HCT116 (cell line): ENCODE results near the gene EIPR1. TPM values are rescaled to one million over a fixed set of nuclear protein-coding genes. Genes with fewer than 3 reads are reported as not detected.

Source experiments
- ATAC-seq: fragments of 200-7000 bp; cut with Tn5 transposase; 2 replicates; pipeline ENCODE4 v1.9.1; 2020; ENCODE audit warnings: mild to moderate bottlenecking, moderate library complexity
- BruUV-seq: library from RNA; stranded (reverse); fragments of 400-500 nt; replicated peaks from 2 replicates; lab custom pipeline; 2021; lab: Mats Ljungman, UMichigan
- CTCF ChIA-PET: fragments of 300-600 bp; sonication (Branson Sonifier 250); formaldehyde crosslinking; loops from one replicate; lab custom pipeline; 2021; ENCODE audit warnings: antibody characterized with exemption; lab: Charles Lee
- POLR2A ChIA-PET: fragments of 300-600, 350-600 bp; sonication (Branson Sonifier 250); formaldehyde crosslinking; loops from one replicate; lab custom pipeline; 2021; ENCODE audit warnings: antibody characterized with exemption; lab: Charles Lee
- RAD21 ChIA-PET, 2 experiments: fragments of 300-600 bp; sonication (Branson Sonifier 250); formaldehyde crosslinking; loops; one replicate each; lab custom pipeline; 2023; ENCODE audit warnings: low total read pairs in 2 of 2; ENCODE audit not compliant: uncharacterized antibody in 2 of 2, unreplicated experiment in 2 of 2, low non-redundant PET in 1 of 2; lab: Charles Lee
- DNase-seq: peaks from one replicate; pipeline ENCODE4 v3.0.0-alpha.2; 2010; ENCODE audit warnings: low read depth, low spot score
- H2AFZ ChIP-seq: fragments of 200-600 bp; shearing (Covaris generic), sonication (generic); 2 replicates; pipeline ENCODE4 v1.6.1; 2017; ENCODE audit warnings: low read depth, mixed run types, mixed read lengths, antibody characterized with exemption, low read length; ENCODE audit not compliant: poor library complexity, severe bottlenecking
- H3K27ac ChIP-seq: 2 replicates; pipeline ENCODE4 v1.5.1; 2012; ENCODE audit warnings: low read depth, low read length
- H3K27me3 ChIP-seq: fragments of 200-600 bp; sonication (generic); 2 replicates; pipeline ENCODE4 v1.6.1; 2016; ENCODE audit warnings: mixed run types, low read length, mixed read lengths; ENCODE audit not compliant: insufficient read depth
- H3K36me3 ChIP-seq, 2 experiments: fragments of 200-500 bp in 1 of 2; fragments of 200-600 bp in 1 of 2; sonication (Bioruptor generic) in 1 of 2; sonication (generic) in 1 of 2; 2 replicates each; pipeline versions ENCODE4 v1.5.1 to v1.6.1; 2014 to 2016; ENCODE audit warnings: low read length in 2 of 2, inconsistent platforms in 1 of 2, mixed read lengths in 1 of 2, mixed run types in 1 of 2; ENCODE audit not compliant: insufficient read depth in 2 of 2, control insufficient read depth in 1 of 2
- H3K4me1 ChIP-seq, 2 experiments: fragments of 200-600 bp in 1 of 2; sonication (generic) in 1 of 2; 2 replicates each; pipeline versions ENCODE4 v1.5.1 to v1.6.1; 2012 to 2017; ENCODE audit warnings: low read length in 2 of 2, inconsistent platforms in 1 of 2, mild to moderate bottlenecking in 1 of 2, mixed read lengths in 1 of 2, mixed run types in 1 of 2, moderate library complexity in 1 of 2; ENCODE audit not compliant: insufficient read depth in 2 of 2, control insufficient read depth in 1 of 2
- H3K4me2 ChIP-seq: fragments of 200-600 bp; sonication (generic); 2 replicates; pipeline ENCODE4 v1.6.1; 2017; ENCODE audit warnings: mixed run types, low read length, mixed read lengths
- H3K4me3 ChIP-seq, 2 experiments: fragments of 200-600 bp in 1 of 2; sonication (generic) in 1 of 2; replicated peaks in 1 of 2; 2 replicates each; pipeline ENCODE4 v1.5.1; 2011 to 2016; ENCODE audit warnings: low read length in 2 of 2, control low read depth in 1 of 2, low read depth in 1 of 2, mild to moderate bottlenecking in 1 of 2, mixed read lengths in 1 of 2, mixed run types in 1 of 2
- H3K79me2 ChIP-seq: fragments of 200-600 bp; sonication (generic); 2 replicates; pipeline ENCODE4 v1.6.1; 2017; ENCODE audit warnings: mild to moderate bottlenecking, mixed run types, low read length, moderate library complexity, mixed read lengths; ENCODE audit not compliant: insufficient read depth
- H3K9ac ChIP-seq: fragments of 200-600 bp; sonication (generic); 2 replicates; pipeline ENCODE4 v1.6.1; 2016; ENCODE audit warnings: low read length, mixed read lengths
- H3K9me2 ChIP-seq: fragments of 200-600 bp; sonication (generic), shearing (Covaris generic); 2 replicates; pipeline ENCODE4 v1.6.1; 2017; ENCODE audit warnings: mixed run types, mild to moderate bottlenecking, moderate library complexity; ENCODE audit not compliant: insufficient read depth
- H3K9me3 ChIP-seq, 2 experiments: fragments of 200-500 bp in 1 of 2; fragments of 200-600 bp in 1 of 2; sonication (Bioruptor generic) in 1 of 2; sonication (generic) in 1 of 2; 2 replicates each; pipeline ENCODE4 v1.6.1; 2014 to 2017; ENCODE audit warnings: low read length in 2 of 2, mixed read lengths in 2 of 2, inconsistent platforms in 1 of 2, low read depth in 1 of 2, mild to moderate bottlenecking in 1 of 2, mixed run types in 1 of 2, moderate library complexity in 1 of 2; ENCODE audit not compliant: control insufficient read depth in 1 of 2, insufficient read depth in 1 of 2
- H4K20me1 ChIP-seq: fragments of 200-600 bp; sonication (generic), shearing (Covaris generic); 2 replicates; pipeline ENCODE4 v1.6.1; 2017; ENCODE audit warnings: mixed run types, mild to moderate bottlenecking, moderate library complexity; ENCODE audit not compliant: insufficient read depth
- CBX3 ChIP-seq: IDR thresholded peaks from 2 replicates; pipeline ENCODE4 v1.6.1; 2012; ENCODE audit warnings: low read depth
- CEBPB ChIP-seq: IDR thresholded peaks from 2 replicates; pipeline ENCODE4 v1.6.1; 2012; ENCODE audit warnings: low read depth
- CTCF ChIP-seq, 3 experiments: fragments of 200-600 bp in 1 of 3; sonication (generic) in 1 of 3; IDR thresholded peaks in 2 of 3; conservative IDR thresholded peaks in 1 of 3; 2 replicates each; pipeline ENCODE4 v1.5.1; 2012 to 2017; ENCODE audit warnings: low read depth in 2 of 3, low read length in 2 of 3, antibody characterized with exemption in 1 of 3, borderline replicate concordance in 1 of 3, control low read depth in 1 of 3, mild to moderate bottlenecking in 1 of 3, mixed read lengths in 1 of 3, mixed run types in 1 of 3, moderate library complexity in 1 of 3; ENCODE audit not compliant: insufficient read depth in 1 of 3
- ELF1 ChIP-seq: IDR thresholded peaks from 2 replicates; pipeline ENCODE4 v1.6.1; 2012; ENCODE audit warnings: low read depth, borderline replicate concordance
- EZH2 ChIP-seq: fragments of 200-600 bp; sonication (generic); IDR thresholded peaks from 2 replicates; pipeline ENCODE4 v1.6.1; 2017; ENCODE audit warnings: antibody characterized with exemption, mixed run types
- JUND ChIP-seq: IDR thresholded peaks from 2 replicates; pipeline ENCODE4 v1.6.1; 2012
- MAX ChIP-seq: IDR thresholded peaks from 2 replicates; pipeline ENCODE4 v1.6.1; 2012
- POLR2A ChIP-seq: IDR thresholded peaks from 2 replicates; pipeline ENCODE4 v1.7.0; 2011; ENCODE audit warnings: borderline replicate concordance; ENCODE audit not compliant: insufficient read depth, insufficient read length; ENCODE audit errors: extremely low read depth
- RAD21 ChIP-seq: IDR thresholded peaks from 2 replicates; pipeline ENCODE4 v1.6.1; 2012; ENCODE audit warnings: low read depth, mild to moderate bottlenecking
- REST ChIP-seq: IDR thresholded peaks from 2 replicates; pipeline ENCODE4 v1.6.1; 2012; ENCODE audit warnings: low read depth
- SRF ChIP-seq: IDR thresholded peaks from 2 replicates; pipeline ENCODE4 v1.6.1; 2012; ENCODE audit warnings: low read depth
- TCF7L2 ChIP-seq: IDR thresholded peaks from 2 replicates; pipeline ENCODE4 v1.7.0; 2011; ENCODE audit warnings: borderline replicate concordance, inconsistent platforms; ENCODE audit not compliant: insufficient read depth, insufficient read length; ENCODE audit errors: extremely low read depth
- ZFX ChIP-seq: fragments of 450-650 bp; IDR thresholded peaks from 2 replicates; pipeline ENCODE4 v1.6.1; 2017
- ZNF274 ChIP-seq: fragments of 200-500 bp; sonication (Bioruptor generic); IDR thresholded peaks from 2 replicates; pipeline ENCODE4 v1.6.1; 2014; ENCODE audit warnings: mild to moderate bottlenecking, low read depth, low read length, inconsistent platforms
- intact Hi-C: fragments of 100-400 bp; cut with micrococcal nuclease; formaldehyde crosslinking; loops from 2 replicates; pipeline ENCODE4 v1.10.0; 2022
- total RNA-seq: library from RNA; stranded (reverse); gene quantifications from one replicate; pipeline ENCODE4 v1.2.1, GENCODE V29; 2021; ENCODE audit not compliant: unreplicated experiment
- TF ChIP-seq, protein P1 (sequence below): IDR thresholded peaks from 2 replicates; pipeline ENCODE4 v1.6.1; 2011; ENCODE audit warnings: mild to moderate bottlenecking, low read length, moderate library complexity; ENCODE audit not compliant: insufficient replicate concordance; ENCODE audit errors: extremely low read depth

Gene EIPR1
- total RNA-seq, 1 experiment from 2014 or later, result 36.9 TPM

DNA sequence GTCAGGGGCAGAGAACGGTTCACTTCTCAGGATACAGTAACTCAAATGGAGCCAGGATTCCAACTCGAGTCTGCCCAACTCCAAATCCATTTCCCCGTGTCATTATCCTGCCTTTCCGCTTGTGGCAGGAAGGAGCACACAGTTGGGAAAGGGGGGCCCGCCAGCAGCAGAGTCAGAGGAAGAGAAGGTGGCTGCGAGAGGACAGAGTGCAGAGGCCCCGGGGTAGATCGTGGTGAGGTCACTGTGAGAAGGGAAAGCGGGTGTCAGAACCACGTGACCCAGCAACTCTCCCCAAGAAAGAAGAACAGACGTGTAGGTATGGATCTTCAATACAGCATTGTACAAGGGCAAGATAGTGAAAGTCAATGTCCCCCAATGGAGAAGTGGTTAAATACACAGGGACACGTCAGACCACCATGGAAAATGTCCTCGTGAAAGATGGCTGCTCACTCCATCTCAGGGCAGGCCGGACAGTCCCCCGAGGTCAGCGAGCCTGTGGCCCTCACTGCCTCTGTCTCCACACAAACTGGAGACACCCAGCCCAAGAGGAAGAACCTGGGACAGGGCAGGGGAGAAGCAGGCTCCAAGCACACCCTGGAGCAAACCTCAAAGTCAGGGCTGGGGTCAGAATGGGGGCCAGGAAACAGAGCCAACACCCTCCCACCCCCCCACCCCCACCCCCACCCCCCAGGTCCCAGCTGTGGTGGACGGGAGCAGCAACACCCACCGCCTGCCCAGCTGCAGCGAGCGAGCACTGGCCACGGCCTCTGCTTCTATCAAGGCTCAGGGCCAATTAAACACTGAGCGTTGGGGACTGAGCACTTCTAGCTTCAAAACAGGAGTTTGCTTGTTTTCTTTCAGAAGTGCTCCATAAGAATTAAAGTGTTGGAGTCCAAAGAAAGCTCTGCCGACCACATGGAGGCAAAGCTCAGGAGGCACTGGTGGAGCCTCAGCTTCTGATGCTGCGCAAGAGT, 92.7 kb downstream of the EIPR1 start:
- ATAC-seq, result no peak
- RAD21 ChIA-PET, result no interaction called here
- no peak overlapping the region for H3K4me3 ChIP-seq
- H3K4me2 ChIP-seq, result no peak overlapping the region
- BruUV-seq, result no TSS peak
- no peaks in the 10 kb centered on the region for H3K9me2 ChIP-seq
- no peak for DNase-seq
- H3K9me3 ChIP-seq, result no peaks in the 10 kb centered on the region
- H3K9ac ChIP-seq, result no peak overlapping the region
- no peaks in the 10 kb centered on the region for H3K36me3 ChIP-seq
- intact Hi-C loops, result no loop called here
- peaks cover 6% of the 10 kb centered on the region; the same call in 1 of the 2 replicates for H3K79me2 ChIP-seq
- POLR2A ChIA-PET, result no interaction called here
- no peak overlapping the region for H2AFZ ChIP-seq
- CTCF ChIA-PET, result no interaction called here
- H4K20me1 ChIP-seq, result no peaks in the 10 kb centered on the region
- no peak for TF ChIP-seq POLR2A
- TF ChIP-seq MAX, result no peak
- no peak for TF ChIP-seq JUND
- no peak for TF ChIP-seq SRF
- no peak for TF ChIP-seq TCF7L2
- no peak for TF ChIP-seq REST
- TF ChIP-seq CTCF (IDR thresholded peaks at IDR 0.05 in 2 of 3, conservative IDR thresholded peaks at IDR 0.05 in 1 of 3; ENCODE audit: borderline replicate concordance in 1 of 3, insufficient read depth in 1 of 3, low read depth in 2 of 3, low read length in 2 of 3), result no peak
- TF ChIP-seq, protein P1, sequence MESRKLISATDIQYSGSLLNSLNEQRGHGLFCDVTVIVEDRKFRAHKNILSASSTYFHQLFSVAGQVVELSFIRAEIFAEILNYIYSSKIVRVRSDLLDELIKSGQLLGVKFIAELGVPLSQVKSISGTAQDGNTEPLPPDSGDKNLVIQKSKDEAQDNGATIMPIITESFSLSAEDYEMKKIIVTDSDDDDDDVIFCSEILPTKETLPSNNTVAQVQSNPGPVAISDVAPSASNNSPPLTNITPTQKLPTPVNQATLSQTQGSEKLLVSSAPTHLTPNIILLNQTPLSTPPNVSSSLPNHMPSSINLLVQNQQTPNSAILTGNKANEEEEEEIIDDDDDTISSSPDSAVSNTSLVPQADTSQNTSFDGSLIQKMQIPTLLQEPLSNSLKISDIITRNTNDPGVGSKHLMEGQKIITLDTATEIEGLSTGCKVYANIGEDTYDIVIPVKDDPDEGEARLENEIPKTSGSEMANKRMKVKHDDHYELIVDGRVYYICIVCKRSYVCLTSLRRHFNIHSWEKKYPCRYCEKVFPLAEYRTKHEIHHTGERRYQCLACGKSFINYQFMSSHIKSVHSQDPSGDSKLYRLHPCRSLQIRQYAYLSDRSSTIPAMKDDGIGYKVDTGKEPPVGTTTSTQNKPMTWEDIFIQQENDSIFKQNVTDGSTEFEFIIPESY, result no peak
- no peak for TF ChIP-seq RAD21
- TF ChIP-seq CEBPB, result no peak
- TF ChIP-seq ELF1, result no peak
- no peak for TF ChIP-seq CBX3
- no peak for TF ChIP-seq EZH2
- TF ChIP-seq ZNF274, result no peak
- TF ChIP-seq ZFX, result no peak
- H3K27ac ChIP-seq, result no peak overlapping the region
- no peaks in the 10 kb centered on the region for H3K4me1 ChIP-seq
- no peaks in the 10 kb centered on the region for H3K27me3 ChIP-seq
